Measurements from ENCODE around the gene RGS9. TPM values are rescaled to one million over a fixed set of nuclear protein-coding genes. Genes with fewer than 3 reads are reported as not detected.
A peak's percentile ranks its signal among the peaks of the same experiment; 100 is the strongest.

The RGS9 gene
- total and polyA plus RNA-seq, 2 donors (not counting 1 experiment from before 2014, with no cell fraction given) = 0.36 to 3.4 TPM

DNA sequence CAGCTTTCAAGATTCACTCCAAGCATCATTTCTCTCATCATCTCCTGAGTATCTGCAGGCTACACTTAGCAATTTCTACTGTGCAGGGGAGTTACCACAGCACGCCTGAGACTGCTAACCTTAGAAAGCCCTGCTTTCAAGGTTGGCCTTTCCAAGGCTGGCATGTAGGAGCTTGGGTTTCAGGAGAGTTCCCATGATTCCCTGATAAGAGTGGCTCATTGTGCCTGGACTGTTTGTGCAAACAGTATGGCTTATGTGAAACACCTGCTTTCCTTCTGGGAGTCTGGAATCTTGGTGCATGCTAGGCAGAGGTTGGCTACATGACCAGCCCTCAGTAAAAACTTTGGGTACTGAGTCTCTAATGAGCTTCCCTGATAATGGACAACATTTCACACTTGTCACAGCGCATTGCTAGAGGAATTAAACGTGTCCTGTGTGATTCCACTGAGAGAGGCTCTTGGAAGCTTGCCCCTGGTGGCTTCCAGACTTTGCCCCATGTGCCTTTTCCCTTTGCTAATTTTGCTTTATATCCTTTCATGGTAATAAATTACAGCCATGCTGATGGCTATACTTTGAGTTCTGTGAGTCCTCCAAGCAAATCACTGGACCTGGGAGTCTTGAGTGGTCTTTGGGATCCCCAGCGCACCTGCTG, 19.7 kb upstream of the RGS9 start:
- Mint-ChIP-seq H3K9me3 (ENCODE audit: insufficient read depth) (no peaks in the 10 kb centered on the region), H3K27ac (no peak overlapping the region), H3K4me1 (peaks cover 15% of the 10 kb centered on the region), H3K4me3 (no peak overlapping the region), H3K27me3 (no peaks in the 10 kb centered on the region)
- POLR2A ChIA-PET = no interaction called here
- Histone ChIP-seq H3K27me3 (replicated peaks in 1 of 4; ENCODE audit: control extremely low read depth in 1 of 4, control insufficient read depth in 3 of 4, insufficient read depth in 4 of 4, low read length in 3 of 4) (peaks cover 0 to 5% (median 0%) of the 10 kb centered on the region in 4 experiments), H3K9me3 (ENCODE audit: control extremely low read depth in 1 of 3, control insufficient read depth in 2 of 3, insufficient read depth in 1 of 3, low read length in 2 of 3) (no peaks in the 10 kb centered on the region), H3K79me2 (ENCODE audit: control insufficient read depth, insufficient read depth, low read length) (no peaks in the 10 kb centered on the region), H3K9ac (ENCODE audit: low read length) (no peak overlapping the region), H3K4me1 (ENCODE audit: control insufficient read depth in 2 of 2, insufficient read depth in 2 of 2, low read length in 2 of 2) (peaks cover 3% of the 10 kb centered on the region in 2 donors), H3K36me3 (replicated peaks in 1 of 2; ENCODE audit: control extremely low read depth in 1 of 2, control insufficient read depth in 1 of 2, extremely low read depth in 1 of 2, insufficient read depth in 2 of 2, low read length in 1 of 2) (no peaks in the 10 kb centered on the region), H3K4me2 (replicated peaks; ENCODE audit: low read depth, low read length, poor library complexity, severe bottlenecking) (no peak overlapping the region), H3K4me3 (ENCODE audit: control extremely low read depth in 1 of 5, extremely low read depth in 1 of 5, insufficient read depth in 1 of 5, low read depth in 2 of 5, low read length in 4 of 5) (no peak overlapping the region), H3K27ac (ENCODE audit: low read length in 2 of 2) (no peak overlapping the region), H4K20me1 (ENCODE audit: control insufficient read depth, insufficient read depth, low read length, poor library complexity, severe bottlenecking) (no peaks in the 10 kb centered on the region), H2AFZ (ENCODE audit: insufficient read depth, low read depth, low read length, poor library complexity, severe bottlenecking) (no peak overlapping the region)
- ATAC-seq (ENCODE audit: low read depth) (no peak), DNase-seq (no peak)
- CTCF ChIA-PET = no interaction called here
- intact Hi-C loops (cut with micrococcal nuclease) = no loop called here
- 97% methylated on average over 4 of the region's 4 CpGs for WGBS (ENCODE audit: insufficient coverage)
- TF ChIP-seq, protein P1, sequence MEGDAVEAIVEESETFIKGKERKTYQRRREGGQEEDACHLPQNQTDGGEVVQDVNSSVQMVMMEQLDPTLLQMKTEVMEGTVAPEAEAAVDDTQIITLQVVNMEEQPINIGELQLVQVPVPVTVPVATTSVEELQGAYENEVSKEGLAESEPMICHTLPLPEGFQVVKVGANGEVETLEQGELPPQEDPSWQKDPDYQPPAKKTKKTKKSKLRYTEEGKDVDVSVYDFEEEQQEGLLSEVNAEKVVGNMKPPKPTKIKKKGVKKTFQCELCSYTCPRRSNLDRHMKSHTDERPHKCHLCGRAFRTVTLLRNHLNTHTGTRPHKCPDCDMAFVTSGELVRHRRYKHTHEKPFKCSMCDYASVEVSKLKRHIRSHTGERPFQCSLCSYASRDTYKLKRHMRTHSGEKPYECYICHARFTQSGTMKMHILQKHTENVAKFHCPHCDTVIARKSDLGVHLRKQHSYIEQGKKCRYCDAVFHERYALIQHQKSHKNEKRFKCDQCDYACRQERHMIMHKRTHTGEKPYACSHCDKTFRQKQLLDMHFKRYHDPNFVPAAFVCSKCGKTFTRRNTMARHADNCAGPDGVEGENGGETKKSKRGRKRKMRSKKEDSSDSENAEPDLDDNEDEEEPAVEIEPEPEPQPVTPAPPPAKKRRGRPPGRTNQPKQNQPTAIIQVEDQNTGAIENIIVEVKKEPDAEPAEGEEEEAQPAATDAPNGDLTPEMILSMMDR (IDR thresholded peaks at IDR 0.05) = no peak
- TF ChIP-seq EZH2 (IDR thresholded peaks at IDR 0.05; ENCODE audit: borderline replicate concordance, insufficient read depth, low read depth, low read length, poor library complexity, severe bottlenecking) = no peak

DNA sequence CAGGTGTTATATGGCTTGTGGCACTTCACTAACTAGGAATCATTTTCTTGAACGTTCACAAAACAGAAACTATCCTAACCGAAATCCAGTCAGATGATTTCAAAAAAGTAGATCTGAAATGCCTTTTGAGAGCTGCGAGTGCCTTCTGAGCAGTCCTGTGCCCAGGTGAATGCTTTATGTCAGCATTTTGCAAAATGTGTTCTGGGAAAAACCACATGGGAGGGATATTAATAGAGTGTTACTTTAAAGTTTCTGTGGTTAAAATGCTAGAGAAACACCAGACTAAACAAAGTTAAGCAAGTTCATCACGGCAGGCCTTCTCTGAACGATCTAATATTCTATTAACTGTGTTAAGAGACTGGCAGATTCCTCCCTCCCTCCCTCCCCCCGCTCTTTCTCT, 15.8 kb upstream of the RGS9 start:
- ATAC-seq (ENCODE audit: low read depth) (no peak), DNase-seq (no peak)
- Histone ChIP-seq H3K9ac (ENCODE audit: low read length) (no peak overlapping the region), H3K27ac (ENCODE audit: low read length in 2 of 2) (no peak overlapping the region), H3K4me2 (replicated peaks; ENCODE audit: low read depth, low read length, poor library complexity, severe bottlenecking) (no peak overlapping the region), H3K36me3 (replicated peaks in 1 of 2; ENCODE audit: control extremely low read depth in 1 of 2, control insufficient read depth in 1 of 2, extremely low read depth in 1 of 2, insufficient read depth in 2 of 2, low read length in 1 of 2) (no peaks in the 10 kb centered on the region), H3K4me1 (ENCODE audit: control insufficient read depth in 2 of 2, insufficient read depth in 2 of 2, low read length in 2 of 2) (peaks cover 9 to 13% of the 10 kb centered on the region in 2 donors), H3K9me3 (ENCODE audit: control extremely low read depth in 1 of 3, control insufficient read depth in 2 of 3, insufficient read depth in 1 of 3, low read length in 2 of 3) (no peaks in the 10 kb centered on the region), H3K4me3 (ENCODE audit: control extremely low read depth in 1 of 5, extremely low read depth in 1 of 5, insufficient read depth in 1 of 5, low read depth in 2 of 5, low read length in 4 of 5) (no peak overlapping the region), H4K20me1 (ENCODE audit: control insufficient read depth, insufficient read depth, low read length, poor library complexity, severe bottlenecking) (no peaks in the 10 kb centered on the region), H3K79me2 (ENCODE audit: control insufficient read depth, insufficient read depth, low read length) (no peaks in the 10 kb centered on the region), H2AFZ (ENCODE audit: insufficient read depth, low read depth, low read length, poor library complexity, severe bottlenecking) (no peak overlapping the region), H3K27me3 (replicated peaks in 1 of 4; ENCODE audit: control extremely low read depth in 1 of 4, control insufficient read depth in 3 of 4, insufficient read depth in 4 of 4, low read length in 3 of 4) (peaks cover 0 to 5% (median 0%) of the 10 kb centered on the region in 4 experiments)
- H3K9me3 Mint-ChIP-seq (ENCODE audit: insufficient read depth) = no peaks in the 10 kb centered on the region
- no peak overlapping the region for H3K4me3 Mint-ChIP-seq
- peak overlapping the region; percentile 27 for H3K27ac Mint-ChIP-seq
- TF ChIP-seq, protein P1 (IDR thresholded peaks at IDR 0.05) = no peak
- no peak for TF ChIP-seq EZH2 (IDR thresholded peaks at IDR 0.05; ENCODE audit: borderline replicate concordance, insufficient read depth, low read depth, low read length, poor library complexity, severe bottlenecking)
- 8% methylated on average over 2 of the region's 6 CpGs for WGBS (ENCODE audit: insufficient coverage)
- ChIA-PET POLR2A (interaction anchor here (0.6 kb wide), 1 partner anchor 1922 kb away, joined by 4 read pairs; no protein-coding TSS in a partner anchor), CTCF (interaction anchor here (0.6 kb wide), 1 partner anchor 15 kb away, joined by 4 read pairs; no protein-coding TSS in a partner anchor)
- no peaks in the 10 kb centered on the region for H3K27me3 Mint-ChIP-seq
- intact Hi-C loops (cut with micrococcal nuclease) = loop anchor here (5.0 kb wide), 4 partner anchors 76 to 344 kb away; no protein-coding TSS in a partner anchor
- peaks cover 21% of the 10 kb centered on the region for H3K4me1 Mint-ChIP-seq
